ENCODE measurements around the gene SLA2.

DNA sequence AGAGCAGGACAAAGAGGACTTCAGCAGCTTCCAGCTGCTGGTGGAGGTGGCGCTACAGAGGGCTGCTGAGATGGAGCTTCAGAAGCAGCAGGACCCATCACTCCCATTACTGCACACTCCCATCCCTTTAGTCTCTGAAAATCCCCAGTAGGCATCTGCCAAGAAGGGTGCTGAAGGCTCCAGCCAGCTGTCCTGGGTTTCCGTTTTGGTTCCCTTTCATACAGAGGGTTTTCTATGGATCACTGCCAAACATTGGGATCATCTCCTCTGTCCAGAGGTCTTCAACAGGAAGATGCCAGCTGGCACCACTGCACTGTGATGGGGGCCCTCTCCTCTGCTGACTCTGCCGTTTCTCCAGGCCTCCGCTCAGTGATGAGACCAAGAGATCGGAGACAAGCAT lies 54.7 kb downstream of the SLA2 start:
- TF ChIP-seq CTCF (IDR thresholded peaks at IDR 0.05): no peak
- TF ChIP-seq POLR2A (IDR thresholded peaks at IDR 0.05): no peak

All from uterus (tissue), 2 donors.